ENCODE results near the gene INSR. TPM values are rescaled to one million over a fixed set of nuclear protein-coding genes. Genes with fewer than 3 reads are reported as not detected.
"Not testable (repeated sequence)": the region's sequence is repeated elsewhere in the genome, so short reads cannot be mapped to it uniquely, and the experiment has no call there.

INSR gene
- total RNA-seq, 1 donor from 2014 or later, result 62.6 TPM

DNA sequence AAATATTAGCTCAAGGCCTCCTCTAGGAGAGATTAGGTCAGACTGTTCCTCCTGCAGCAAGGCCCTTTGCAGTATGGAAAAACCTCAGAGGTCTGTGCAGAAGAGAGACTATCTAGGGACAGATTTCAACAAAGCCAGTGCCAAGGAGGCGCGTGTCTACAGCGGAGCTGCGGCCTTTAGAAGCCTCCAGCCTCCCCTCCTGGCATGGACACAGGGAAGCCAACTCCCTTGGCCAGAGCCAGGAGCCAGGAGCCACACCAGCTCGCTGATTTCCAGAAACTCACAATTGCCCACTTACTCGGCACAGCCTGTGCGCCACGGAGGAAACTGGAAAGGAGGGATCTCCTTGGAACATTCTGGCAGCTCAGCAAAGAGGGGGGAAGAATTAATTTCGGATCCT, 63.4 kb downstream of the INSR start:
- ATAC-seq (peak; percentile 64), DNase-seq (ENCODE audit: low spot score) (no peak)
- intact Hi-C loops (cut with DNase I), result no loop called here

DNA sequence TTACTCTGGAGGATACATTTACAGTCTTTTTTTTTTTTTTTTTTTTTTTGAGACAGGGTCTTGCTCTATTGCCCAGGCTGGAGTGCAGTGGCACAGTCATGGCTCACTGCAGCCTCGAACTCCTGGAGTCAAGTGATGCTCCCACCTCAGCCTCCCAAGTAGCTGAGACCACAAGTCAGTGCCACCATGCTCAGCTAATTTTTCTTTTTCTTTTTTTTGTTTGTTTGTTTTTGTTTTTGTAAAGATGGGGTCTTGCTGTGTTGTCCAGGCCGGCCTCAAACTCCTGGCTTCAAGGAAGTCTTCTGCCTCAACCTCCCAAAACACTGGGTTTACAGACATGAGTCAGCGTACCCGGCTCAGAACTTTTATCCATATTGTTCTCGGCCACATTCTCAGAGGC, 64.5 kb downstream of the INSR start:
- intact Hi-C loops (cut with DNase I), result no loop called here
- ATAC-seq, result no peak
- no peak for DNase-seq (ENCODE audit: low spot score)

DNA sequence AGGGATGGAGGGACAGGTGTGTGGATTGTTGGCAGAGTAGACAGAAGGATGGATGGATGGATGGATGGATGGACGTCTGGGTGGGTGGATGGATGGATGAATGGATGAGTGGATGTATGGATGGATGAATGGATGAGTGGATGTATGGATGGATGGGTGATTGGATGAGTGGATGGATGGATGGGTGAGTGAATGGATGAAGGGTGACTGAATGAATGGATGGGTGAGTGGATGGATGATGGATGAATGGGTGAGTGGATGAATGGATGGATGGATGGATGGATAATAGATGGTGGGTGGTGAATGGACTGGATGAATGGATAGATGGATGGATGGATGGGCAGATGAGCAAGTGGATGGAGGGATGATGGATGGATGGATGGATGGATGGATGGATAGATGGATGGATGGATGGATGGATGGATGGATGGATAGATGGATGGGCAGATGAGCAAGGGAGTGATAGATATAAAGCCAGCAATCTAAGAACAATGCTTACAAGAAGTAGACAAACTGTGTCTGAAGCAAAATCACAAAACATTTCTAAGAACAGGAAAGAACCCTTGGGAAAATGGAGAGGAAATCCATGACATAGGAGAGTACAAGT, 65.2 kb downstream of the INSR start:
- no peak for DNase-seq (ENCODE audit: low spot score)
- intact Hi-C loops (cut with DNase I), result no loop called here
- ATAC-seq, result no peak

DNA sequence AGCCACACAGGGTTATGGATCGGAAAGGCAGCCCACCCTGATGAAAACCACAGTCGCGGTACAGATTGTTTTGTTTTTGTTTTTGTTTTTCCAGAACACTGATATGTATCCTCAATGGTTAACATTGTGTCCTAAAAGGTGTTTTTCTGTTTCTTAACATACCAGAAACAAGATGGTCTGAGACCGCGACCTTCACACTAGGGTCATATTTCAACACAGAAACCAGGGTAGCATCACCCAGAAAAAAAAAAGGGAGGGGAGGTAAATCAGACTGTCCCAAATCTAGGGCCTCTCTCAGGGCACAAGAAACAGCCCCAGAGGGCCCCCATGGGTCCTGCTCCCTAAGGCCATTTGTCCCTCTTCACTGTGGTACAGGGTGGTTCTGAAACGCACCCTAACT, 66.5 kb downstream of the INSR start:
- no peak for DNase-seq (ENCODE audit: low spot score)
- ATAC-seq, result peak; percentile 34
- intact Hi-C loops (cut with DNase I), result no loop called here

DNA sequence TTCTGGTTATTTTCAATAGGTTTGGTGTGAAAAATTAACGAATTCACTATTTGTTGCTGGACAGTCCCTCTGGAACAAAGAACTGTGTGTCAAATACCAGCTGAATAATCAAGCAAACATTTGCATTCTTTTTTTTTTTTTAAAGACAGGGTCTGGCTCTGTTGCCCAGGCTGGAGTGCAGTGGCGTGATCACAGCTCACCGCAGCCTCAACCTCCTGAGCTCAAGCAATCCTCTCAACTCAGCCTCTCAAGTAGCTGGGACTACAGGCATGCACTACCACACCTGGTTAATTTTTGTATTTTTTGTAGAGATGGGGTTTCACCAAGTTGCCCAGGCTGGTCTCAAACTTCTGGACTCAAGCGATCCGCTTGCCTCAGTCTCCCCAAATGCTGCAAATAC, 67.1 kb downstream of the INSR start:
- DNase-seq (ENCODE audit: low spot score); intact Hi-C loops (cut with DNase I); ATAC-seq: not testable (repeated sequence)

DNA sequence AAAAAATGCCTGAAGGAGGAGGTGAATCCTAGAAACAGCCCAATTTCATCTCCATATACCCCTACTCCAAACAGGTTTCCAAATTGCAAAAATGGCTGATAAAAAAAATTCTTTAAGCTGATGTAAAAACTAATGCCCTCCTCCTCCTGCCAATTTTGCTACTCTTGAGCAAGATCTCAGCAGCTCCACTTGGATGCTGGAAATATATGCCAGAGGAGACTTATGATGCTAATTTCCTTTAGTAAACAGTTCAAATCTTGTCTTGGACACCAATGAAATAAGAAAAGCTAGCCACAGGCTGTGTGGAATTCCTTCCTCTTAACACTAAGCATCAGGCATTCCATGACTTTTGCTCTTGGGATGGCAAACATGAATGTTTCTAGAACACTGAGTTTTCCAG, 67.5 kb downstream of the INSR start:
- peak; percentile 8 for ATAC-seq
- intact Hi-C loops (cut with DNase I), result no loop called here

DNA sequence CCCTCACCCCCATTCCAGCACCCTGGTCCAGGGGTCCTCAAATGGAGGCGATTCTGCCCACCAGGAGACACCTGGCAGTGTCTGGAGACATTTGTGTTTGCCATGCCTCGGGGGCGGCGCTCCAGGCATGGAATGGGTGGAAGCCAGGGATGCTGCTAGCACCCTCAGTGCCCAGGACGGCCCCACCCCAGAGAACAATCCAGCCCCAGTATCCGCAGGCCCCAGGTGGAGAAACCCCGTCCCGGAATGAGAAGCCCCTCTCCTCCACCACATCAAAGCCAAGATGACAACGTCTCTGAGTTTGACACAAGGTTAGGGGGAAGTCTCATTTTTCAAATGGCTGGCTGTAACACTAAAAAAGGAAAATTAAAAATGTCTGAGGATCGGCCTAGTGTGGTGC, 68.5 kb downstream of the INSR start:
- intact Hi-C loops (cut with DNase I), result no loop called here
- no peak for DNase-seq (ENCODE audit: low spot score)
- no peak for ATAC-seq

More for the DNA sequence above, 67.5 kb downstream of the INSR start:
- no peak for DNase-seq (ENCODE audit: low spot score)

DNA sequence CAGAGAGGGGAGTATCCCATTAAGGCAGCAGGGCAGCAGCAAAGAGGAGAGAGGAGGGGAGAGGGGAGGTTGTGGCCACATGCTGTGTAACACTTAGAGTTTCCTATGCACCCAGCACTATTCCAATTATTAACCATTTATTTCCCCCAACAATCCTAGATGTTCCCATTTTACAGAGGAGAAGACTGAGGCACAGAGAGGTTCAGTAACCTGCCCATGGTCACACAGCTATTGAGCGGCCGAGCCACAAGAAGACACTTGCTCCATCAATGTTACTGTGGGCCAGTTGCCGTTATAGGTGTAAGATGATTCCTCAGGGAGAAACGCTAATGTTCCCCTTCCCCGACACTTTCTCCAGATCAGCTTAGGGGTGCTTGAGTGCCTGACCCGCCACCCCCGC, 69.2 kb downstream of the INSR start:
- intact Hi-C loops (cut with DNase I), result no loop called here
- no peak for DNase-seq (ENCODE audit: low spot score)
- no peak for ATAC-seq

DNA sequence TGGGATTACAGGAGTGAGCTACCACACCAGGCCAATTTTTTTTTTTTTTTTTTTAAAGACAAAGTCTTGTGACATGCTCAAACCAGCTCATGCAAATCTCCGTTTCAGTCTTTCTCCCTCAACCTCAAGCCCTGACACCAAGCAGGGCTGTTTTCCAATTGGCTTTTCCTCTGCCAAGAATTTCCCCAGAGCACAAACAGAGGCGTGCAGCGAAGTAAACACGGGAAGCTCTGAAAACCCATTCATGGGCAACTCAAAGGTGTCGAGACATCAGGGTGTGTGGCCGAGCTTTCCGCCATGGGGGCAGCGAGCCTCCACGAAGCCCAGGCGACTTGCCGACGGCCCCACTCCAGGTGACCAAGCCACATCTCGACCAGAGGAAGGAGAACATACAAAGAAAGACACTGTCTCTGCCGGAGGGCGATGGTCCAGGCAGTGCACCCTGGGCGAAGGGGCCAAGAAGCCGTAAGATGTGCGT, 70.0 kb downstream of the INSR start:
- ATAC-seq (peak; percentile 73), DNase-seq (ENCODE audit: low spot score) (no peak)

DNA sequence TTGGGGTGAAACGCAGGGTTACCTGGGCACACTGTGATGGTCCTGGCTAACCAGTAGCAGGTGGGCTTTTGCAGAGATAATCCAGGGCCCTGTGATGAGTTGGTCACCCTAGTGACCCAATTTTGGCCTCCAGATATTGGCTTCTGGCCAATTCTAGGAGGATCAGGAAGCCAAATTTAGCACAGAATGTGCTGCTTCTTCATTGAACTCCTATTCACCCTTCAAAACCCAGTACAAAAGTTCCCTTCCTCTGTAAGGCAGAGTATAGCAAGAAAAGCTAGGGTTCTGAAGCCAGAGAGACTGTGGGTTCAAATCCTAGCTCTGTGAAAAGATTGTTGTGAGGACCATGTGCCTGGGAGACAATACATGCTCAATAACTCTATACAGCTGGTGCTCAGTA, 70.8 kb downstream of the INSR start:
- intact Hi-C loops (cut with DNase I), result no loop called here
- no peak for ATAC-seq
- DNase-seq (ENCODE audit: low spot score), result no peak

More for the DNA sequence above, 70.0 kb downstream of the INSR start:
- intact Hi-C loops (cut with DNase I), result no loop called here

DNA sequence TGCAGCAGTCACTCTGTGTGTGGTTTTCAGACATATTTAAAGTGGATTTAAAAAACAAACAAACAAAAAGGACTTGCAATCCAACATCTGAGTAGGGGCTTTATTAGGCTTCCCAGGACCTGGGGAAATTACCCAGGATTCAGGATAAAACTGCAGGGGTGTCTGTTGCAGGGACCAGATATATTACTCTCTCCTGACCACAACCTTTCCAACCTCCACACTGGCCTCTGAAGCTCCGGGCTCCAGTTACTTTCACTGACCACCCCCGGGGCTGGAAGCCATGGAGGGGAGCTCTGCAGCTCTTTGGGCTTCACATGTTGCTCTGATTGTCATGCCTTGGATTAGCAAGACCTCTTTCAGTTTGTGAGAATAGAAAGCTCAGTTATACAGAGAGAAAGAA, 75.2 kb downstream of the INSR start:
- intact Hi-C loops (cut with DNase I), result no loop called here
- DNase-seq (ENCODE audit: low spot score) (no peak), ATAC-seq (no peak)

DNA sequence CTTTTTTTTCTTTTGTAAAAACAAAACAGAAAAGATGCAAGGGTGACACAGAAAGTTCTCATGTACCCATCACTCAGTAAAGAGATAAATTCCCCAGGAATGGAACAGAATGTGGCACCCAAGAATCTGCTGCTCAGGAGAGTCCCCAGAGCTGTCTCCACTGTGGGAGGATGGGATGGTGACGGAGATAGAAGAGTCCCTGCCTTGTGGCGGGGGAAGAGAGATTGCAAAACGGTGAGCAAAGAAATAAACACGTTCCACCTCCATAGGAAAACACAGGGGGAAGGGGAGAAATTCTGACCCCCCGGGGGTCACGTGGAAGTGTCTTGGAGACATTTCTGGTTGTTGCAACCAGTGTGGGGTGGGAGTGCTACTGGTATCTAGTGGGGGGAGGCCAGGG, 76.4 kb downstream of the INSR start:
- intact Hi-C loops (cut with DNase I), result no loop called here
- DNase-seq (ENCODE audit: low spot score) (no peak), ATAC-seq (no peak)

DNA sequence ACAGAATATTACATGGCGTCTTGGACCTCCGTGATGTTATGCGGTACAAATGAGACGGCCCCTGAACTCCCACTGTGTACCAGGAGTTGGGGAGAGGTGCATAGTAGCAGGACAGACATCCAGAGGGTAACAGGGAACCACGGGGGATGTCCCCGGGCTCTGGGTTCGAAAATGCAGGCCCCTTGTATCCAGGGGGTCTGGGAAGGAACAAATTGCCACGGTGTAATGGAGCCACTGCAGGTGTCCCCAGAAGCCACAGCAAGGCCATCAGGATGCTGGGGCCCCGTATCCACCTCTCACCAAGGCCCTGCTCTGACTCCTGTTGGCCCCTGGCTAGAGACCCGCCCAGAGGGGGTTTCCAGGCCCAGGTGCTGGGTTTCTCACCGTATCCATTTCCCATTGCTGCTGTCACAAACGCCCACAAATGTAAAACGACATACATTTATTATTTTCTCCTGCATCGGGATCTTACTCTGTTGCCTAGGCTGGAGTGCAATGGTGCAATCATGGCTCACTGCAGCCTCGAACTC, 77.8 kb downstream of the INSR start:
- intact Hi-C loops (cut with DNase I), result no loop called here
- no peak for ATAC-seq
- no peak for DNase-seq (ENCODE audit: low spot score)

DNA sequence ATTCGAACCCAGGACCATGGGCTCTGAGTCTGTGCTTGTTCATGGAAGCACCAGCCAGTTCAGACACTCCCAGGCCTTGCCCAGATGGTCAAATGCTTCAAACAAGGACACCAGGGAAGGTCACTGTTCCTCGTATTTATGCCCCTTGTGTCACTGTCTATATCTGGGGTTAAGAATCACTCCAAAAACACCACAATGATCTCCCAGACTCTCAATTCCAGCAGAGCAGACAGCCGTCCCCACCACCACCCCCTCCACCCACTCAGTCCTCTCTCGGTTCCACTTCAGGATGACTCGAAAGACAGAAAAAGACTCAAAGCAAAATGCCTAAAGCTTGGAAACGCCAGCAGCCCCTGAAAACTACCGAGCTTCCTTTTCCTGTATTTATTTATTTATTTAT, 79.0 kb downstream of the INSR start:
- no peak for ATAC-seq
- DNase-seq (ENCODE audit: low spot score), result no peak
- intact Hi-C loops (cut with DNase I), result no loop called here

DNA sequence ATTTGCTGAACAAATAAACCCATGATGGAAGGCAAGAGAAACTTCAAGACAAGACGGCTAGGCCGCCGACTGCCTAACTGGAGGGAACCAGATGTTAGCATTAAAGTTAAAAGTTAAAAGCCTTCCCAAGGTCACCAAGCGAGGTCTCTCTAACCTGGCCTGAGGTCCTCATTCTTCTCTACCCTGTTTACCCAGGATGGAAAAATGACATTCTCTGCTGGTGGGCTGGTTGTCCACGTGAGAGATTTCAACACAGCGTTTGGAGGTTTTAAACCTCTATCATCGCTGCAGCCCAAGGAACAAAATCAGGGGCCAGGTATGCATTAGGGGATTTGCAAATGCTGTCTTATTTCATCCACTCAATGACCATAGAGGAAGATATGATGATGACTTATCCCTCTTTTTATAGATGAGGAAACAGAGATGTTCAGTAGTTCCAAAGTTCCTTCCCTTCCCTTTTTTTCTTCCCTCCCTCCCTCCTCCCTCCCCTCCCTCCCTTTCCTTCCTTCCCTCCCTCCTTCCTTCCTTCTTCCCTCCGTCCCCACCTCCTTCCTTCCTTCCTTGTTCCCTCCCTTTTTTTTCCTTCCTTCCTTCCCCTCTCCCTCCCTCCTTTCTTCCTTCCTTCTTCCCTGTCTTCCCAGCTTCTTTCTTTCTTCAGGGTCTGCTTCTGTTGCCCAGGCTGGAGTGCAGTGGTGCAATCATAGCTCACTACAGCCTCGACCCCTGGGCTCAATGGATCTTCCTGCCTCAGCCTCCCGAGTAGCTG, 79.7 kb downstream of the INSR start:
- no peak for DNase-seq (ENCODE audit: low spot score)
- ATAC-seq, result no peak
- intact Hi-C loops (cut with DNase I), result no loop called here

DNA sequence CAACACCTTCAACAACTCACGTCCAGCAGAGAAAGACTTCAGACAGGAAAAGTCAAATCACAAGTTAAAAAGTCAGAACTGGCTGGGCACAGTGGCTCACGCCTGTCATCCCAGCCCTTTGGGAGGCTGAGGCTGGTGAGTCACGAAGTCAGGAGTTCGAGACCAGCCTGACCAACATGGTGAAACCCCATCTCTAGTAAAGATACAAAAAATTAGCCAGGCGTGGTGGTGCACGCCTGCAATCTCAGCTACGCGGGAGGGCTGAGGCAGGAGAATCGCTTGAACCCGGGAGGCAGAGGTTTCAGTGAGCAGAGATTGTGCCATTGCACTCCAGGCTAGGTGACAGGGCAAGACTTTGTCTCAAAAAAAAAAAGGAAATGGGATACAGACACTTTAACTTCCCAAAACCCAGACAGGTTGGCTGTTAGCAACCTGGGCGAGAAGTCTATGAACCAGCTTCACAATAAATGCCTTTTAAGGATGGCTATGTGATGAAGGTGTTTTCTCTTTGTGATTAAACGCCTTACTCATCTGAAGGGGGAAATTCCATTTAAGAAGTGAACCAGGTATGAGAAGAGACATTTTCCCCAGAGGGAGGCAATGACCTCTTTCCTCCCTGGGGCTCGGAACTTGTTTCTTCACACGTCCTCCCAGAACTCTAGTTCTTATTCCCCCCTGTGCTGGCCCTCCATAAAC, 80.4 kb downstream of the INSR start:
- intact Hi-C loops (cut with DNase I), result no loop called here
- ATAC-seq, result no peak
- no peak for DNase-seq (ENCODE audit: low spot score)

DNA sequence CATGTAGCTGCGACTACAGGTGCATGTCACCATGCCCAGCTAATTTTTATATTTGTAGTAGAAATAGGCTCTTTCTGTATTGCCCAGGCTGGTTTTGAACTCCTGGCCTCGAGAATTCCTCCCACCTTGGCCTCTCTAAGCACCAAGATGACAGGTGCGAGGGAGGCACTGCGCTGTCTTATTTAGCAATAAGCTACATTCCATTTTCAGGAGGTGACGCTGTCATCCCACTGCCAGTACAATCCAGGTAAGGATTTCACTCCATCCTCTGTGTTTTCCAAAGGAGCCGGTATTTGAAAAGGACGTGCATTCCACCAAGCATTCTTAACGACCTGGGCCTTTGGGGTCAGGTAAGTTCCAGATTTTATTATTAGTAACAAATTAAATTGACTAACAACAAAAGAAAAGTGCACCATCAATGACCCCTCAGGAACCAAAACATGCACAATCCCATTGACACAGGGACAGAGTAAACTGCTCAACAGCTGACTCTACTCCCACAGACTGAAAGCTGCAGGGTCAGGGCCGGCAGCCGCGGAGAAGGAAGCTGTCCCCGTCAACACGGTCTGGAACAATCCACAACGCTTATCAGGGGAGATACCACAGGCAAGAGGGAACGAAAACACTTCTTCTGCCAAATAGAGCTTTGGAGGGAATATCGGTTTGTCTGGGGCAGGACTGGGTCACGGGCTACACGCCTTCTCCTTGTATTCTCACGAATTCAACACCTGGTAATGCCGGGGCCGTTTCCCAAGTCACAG, 82.8 kb downstream of the INSR start:
- ATAC-seq (peak; percentile 75), DNase-seq (ENCODE audit: low spot score) (no peak)
- intact Hi-C loops (cut with DNase I), result no loop called here

DNA sequence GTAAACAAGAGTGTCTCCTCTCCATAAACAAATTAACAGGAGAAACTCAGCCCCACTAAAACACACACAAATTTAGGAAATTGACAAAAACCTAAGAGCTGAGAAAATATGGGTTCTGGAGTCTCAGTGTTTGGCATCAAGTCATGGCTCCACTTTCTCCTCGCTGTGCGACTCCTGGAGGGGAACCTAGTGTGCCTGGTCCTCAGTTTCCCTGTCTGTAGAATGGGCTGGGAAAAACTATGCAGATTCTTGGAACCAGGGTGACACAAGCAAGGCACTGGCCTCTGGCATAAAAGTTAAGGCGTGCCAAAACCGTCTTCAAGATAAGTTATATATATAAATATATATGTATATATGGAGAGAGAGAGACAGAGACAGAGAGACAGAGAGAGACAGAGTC, 83.9 kb downstream of the INSR start:
- DNase-seq (ENCODE audit: low spot score), result no peak
- intact Hi-C loops (cut with DNase I), result no loop called here
- ATAC-seq, result no peak

DNA sequence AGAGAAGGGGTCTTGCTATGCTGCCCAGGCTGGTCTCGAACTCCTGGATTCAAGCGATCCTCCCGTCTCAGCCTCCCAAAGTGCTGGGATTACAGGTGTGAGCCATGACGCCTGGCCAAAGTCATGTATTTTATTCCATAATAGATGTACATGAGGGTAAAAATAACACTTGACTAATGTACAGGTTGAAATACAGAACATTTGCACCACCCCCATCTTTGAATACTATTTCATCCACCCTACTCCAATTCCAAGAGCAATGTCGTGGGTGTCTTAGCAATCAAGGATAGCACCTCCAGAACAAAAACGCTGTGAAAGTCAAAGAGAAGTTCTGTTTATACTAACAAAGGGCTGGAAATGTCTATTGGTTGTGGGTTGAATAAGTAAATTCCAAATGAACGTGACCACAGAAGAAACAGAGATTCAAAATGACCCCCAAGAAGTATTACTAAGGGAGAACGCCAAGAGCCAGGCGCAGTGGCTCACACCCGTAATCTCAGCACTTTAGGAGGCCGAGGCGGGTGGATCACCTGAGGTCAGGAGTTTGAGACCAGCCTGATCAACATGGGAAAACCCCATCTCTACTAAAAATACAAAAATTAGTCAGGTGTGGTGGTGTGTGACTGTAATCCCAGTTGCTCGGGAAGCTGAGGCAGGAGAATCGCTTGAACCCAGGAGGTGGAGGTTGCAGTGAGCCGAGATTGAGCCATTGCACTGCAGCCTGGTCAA, 84.5 kb downstream of the INSR start:
- ATAC-seq; DNase-seq (ENCODE audit: low spot score); intact Hi-C loops (cut with DNase I): not testable (repeated sequence)
